ENCODE data around the gene EDEM3.
"Not testable (repeated sequence)": the region's sequence is repeated elsewhere in the genome, so short reads cannot be mapped to it uniquely, and the experiment has no call there.

The EDEM3 gene

GRCh38 chr1:184734980-184735379 lies 19.7 kb downstream of the EDEM3 start:
- no peak for DNase-seq

DNA sequence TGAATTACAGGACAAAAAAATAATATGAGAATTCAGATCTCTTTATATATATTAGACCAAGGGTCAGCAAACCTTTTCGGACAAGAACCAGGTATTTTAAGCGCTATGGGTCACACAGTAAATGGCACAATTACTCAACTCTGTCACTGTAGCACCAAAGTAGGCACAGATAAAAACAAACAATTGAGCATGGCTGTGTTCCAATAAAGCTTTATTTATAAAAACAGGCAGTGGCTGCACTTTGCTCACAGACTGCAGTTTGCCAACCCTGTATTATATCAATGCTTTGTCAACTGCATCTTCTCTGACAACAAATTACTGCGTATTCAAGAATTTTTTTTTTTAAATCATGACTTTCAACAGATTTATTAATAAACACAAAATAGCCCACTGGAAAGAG lies 29.8 kb downstream of the EDEM3 start:
- DNase-seq, result no peak

DNA sequence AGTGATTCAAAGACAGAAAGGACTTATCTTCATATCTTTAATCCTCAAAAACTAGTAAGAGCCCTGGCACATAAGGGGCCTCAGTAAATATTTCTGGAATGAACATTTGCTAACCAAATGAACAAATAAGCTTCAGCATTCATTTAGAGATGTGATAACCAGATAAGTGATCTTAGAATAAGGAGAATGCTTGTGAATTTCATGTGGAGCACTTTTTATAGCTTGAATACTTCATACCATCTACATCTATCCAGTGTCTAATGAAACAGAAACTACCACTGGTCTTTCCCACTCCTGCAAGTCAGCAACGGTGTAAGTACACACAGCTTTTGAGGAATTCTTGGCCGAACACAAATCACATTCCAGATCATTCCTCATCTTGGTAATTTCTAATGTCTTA lies 38.5 kb downstream of the EDEM3 start:
- no peak for DNase-seq

DNA sequence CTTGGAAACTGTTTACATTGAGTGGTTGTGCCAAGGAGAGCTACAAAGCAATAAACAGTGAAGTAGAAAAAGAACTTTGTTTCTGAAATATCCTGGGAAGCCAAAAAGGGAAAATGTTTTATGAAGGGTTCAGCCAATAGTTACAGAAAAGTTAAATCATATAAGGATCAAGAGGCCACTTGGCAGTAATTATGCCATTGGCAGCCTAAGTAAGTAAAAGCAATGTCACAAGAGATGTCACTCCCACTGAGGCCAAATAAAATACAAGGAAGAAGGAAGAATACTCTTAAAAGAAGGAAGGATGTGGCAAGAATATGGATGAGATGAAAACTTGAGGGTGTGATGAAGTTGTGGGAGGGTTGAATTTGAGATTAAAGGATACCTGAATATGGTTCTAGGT lies 45.2 kb downstream of the EDEM3 start:
- no peak for DNase-seq

DNA sequence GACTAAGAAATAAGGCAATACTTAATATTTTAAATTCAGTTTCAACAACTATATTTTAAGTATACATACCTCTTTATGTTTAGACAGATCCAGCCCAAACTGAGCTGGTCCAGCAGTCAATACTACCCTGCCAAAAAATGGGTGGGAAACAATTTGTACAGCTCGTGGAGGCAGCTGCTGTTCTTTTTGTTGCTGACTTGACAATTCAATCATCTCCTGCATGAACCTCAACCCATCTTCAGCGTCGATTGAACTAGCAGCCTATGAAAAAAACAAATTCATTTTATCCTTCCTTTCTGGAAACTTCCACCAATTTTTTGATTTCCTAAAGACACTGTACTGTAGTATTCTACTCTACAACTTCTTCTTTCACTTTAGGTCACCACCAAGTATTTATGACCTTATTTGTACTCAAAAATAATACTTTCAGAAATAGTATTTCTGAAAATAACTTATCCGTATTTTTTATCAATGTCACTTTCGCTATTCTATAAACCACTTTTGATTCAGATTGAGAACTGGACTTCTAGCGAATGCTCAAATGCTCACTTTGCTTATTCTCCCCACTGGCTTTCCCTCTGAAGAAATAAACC lies 46.5 kb downstream of the EDEM3 start:
- DNase-seq, result no peak

DNA sequence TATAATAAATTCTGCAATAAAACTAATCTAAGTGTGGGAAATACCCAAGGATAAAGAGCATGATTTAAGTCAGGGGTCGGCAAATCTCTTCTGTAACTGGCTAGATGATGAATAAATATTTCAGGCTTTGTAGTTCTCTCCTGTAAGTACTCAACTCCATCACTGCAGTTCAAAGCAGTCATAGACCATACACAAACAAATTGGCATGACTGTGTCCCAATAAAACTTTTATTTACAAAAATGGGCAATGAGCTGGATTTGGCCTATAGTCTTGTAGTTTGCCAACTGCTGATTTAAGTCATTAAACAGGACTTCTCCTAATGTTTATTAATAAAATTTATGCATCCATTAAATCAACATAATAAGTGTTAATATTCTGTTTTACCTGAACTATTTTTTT lies 49.4 kb downstream of the EDEM3 start:
- no peak for DNase-seq

DNA sequence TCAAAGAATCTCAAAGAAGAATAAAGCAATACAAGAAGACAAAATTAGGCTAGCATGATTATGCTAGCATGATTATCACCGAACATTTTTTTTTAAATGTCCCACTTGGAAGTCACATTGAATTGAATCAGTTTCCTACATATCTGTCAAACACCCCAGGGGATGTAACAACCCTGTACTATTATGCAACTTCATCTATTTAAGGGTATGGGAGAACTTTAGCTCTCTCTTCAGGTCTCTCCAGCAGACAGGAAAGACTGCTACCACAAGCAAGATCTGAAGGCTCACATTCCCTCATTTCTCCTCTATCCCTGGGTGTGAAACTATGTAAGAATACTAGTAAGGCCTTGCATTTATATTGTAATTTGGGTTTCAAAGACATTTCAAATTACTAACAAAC lies 52.8 kb downstream of the EDEM3 start:
- DNase-seq, result no peak

DNA sequence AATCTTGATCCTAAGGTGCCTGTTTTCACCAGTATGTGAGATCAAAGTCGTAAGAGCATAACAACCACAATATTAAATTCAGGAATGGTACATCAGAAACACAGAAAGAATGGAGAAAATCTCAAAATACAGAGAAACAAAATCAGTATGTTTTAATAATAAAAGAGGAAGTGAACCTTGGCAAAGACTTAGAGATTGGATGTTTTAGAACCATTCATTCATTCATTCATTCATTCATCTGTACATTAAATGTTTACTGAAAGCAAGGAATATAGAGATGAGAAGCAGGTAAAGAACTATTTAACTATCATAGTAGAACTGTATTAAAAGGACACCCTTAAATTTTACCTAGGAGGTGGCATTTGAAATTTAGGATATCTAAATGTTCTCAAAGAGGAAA lies 55.7 kb downstream of the EDEM3 start:
- no peak for DNase-seq

DNA sequence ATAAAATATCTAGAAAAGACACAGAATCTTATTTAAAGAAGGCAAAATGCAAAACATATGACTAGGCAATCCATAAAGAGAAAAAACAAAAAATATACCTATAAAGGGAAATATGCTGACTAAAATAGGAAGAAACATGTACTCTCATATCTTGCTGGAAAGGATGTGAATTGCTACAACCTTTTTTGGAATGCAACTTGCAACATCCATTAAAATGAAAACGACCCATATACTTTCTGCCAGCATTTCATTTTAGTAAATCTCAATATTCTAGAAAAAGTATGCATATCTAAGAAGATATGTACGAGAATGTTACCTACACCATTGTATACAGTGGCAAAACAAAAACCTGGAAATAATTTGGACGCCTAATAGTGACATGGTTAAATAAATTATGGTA lies 56.6 kb downstream of the EDEM3 start:
- DNase-seq, result no peak

DNA sequence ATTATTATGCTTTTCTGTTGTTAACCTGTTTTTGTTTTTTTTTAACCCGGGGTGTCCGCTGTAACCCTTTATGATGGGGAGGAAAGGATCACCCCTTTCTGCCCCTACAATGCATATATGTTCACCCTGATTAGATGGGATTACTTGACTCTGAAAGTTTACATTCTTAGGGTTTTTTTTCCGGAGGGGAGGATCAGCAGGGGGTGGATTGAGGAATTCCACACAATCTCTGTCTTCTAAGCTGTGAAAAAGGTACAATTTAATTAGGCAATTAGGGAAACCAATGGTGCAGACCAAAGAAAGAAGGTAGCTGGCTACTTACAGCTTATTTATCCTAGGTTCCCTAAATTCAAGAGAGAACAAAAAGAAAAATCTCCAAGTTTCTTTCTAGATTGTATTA lies 58.3 kb downstream of the EDEM3 start:
- DNase-seq, result no peak

GRCh38 chr1:184695023-184695422 lies 59.6 kb downstream of the EDEM3 start:
- no peak for DNase-seq

GRCh38 chr1:184693011-184693410 lies 61.6 kb downstream of the EDEM3 start:
- no peak for DNase-seq

DNA sequence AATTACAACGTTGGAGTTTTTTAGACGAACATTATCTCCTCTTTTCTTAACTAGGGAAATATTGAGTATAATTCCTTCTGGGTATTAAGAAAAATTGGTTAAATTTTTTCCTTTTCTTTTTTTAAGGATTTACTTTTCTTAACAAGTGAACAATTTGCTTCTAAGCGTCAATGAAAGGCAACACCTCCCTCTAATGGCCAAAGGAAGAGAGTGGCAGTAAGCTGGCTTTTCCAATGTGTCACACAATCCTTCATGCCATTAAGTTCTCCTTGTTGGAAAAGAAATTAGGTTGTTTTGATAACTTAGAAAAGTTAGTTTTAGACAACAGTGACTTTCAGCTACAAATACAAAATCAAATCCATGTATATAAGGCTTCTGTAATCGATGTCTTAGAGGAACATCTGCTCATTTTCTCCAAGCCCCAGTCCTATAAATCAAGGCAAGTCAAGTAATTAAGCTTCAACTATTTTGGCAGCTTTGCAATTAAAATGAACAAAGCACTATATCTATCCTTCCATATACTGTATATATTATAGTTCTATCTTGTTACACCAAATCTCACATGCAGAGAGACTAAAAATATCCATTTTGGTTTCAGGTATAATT lies 62.8 kb downstream of the EDEM3 start:
- DNase-seq, result no peak

DNA sequence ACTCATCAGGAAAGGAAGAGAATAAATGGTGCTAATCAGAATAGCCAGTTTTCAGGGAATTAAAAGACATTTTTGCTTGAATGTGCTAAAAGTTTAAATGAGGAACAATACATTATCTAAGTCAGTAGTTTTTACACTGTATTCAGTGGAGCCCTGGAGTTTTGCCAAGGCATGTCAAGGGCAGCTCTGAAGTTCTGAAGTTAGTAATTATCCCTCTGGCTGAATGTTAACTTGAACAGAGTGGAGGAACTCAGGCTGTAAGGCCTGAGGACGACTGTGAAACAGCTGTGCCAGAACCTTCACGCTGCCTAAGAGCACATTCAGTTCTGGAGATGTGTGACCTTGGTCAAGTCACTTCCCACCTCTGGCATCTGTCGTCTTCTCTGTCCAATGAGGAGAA lies 68.1 kb downstream of the EDEM3 start:
- no peak for DNase-seq

- DNase-seq, result no peak
These were observed 69.5 kb downstream of the EDEM3 start for GRCh38 chr1:184685116-184685515.

GRCh38 chr1:184684285-184685074 lies 70.2 kb downstream of the EDEM3 start:
- DNase-seq, result no peak

GRCh38 chr1:184682956-184683355 lies 71.7 kb downstream of the EDEM3 start:
- no peak for DNase-seq

DNA sequence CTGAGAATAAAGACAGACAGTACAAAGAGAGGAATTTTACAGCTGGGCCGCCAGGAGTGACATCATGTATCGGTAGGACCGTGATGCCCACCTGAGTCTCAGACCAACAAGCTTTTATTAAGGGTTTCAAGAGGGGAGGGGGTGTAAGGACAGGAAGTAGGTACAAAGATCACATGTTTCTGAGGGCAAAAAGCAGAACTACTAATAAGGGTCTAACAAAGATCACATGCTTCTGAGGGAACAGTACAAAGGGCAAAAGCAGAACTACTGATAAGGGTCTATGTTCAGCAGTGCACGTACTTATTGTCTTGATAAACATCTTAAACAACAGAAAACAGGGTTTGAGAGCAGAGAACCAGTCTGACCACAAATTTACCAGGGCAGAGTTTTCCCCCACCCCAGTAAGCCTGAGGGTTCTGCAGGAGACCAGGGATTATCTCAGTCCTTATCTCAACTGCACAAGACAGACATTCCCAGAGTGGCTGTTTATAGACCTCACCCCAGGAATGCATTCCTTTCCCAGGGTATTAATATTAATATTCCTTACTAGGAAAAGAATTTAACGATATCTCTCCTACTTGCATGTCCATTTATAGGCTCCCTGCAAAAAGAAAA lies 73.9 kb downstream of the EDEM3 start:
- DNase-seq, result not testable (repeated sequence)

DNA sequence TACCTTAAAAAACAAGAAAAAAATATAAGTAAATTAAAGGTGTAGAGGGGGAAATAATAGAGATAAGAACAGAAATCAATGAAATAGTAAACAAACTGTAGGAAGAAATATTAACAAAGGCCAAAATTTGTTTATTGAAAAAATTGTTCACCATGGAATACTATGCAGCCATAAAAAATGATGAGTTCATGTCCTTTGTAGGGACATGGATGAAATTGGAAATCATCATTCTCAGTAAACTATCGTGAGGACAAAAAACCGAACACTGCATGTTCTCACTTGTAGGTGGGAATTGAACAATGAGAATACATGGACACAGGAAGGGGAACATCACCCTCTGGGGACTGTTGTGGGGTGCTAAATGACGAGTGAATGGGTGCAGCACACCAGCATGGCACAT lies 75.2 kb downstream of the EDEM3 start:
- DNase-seq, result not testable (repeated sequence)

DNA sequence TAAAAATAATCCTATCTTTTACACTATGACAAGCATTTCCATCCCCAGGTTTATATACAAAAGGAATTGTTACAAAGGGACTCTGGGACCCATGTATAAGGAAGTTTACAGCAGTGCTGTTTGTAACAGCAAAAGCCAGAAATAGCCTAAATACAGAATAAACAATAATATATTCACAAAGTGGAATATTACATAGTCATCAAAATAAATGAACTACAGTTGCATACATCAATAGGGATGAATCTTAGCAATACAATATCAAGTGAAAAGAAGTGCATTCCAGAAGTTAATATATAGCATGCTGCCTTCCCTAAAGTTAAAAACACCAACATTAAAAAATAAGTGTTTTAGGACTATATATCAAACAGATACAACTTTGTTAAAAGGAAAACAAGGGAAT lies 77.3 kb downstream of the EDEM3 start:
- DNase-seq, result no peak

GRCh38 chr1:184673305-184673704 lies 81.4 kb downstream of the EDEM3 start:
- no peak for DNase-seq

DNA sequence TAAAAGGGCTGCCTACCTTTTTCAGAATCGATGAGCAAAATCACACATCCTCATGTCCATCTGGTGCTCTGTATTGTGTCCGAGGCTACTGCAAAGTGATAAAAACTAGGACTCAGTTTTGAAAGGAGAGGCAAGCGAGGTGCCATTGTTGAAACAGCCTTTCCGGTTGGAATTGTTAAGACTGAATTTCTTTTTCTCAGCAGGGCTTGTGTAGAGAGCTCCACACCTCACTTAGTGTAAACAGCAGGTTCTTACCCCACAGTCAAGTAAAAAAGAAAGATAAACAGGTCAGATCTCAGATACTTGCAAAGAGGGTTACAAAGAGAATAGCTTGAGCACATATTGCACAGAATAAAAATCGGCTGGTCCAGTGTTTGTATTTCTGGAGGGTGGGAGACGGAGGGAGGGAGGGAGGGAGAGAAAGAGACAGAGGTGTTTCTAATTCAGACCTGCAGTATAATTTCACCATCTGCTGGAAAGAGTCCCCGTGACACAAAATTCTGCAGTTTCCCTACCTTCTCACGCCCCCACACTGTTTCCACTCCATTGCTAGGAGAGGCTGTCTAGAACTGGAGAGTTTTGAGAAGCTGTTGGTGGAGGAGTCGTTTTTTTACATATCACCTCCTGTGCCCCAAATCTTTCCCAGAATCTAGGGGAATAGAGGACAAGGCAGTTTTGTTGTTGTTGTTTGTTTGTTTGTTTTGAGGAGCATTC lies 82.5 kb downstream of the EDEM3 start:
- DNase-seq, result no peak

DNA sequence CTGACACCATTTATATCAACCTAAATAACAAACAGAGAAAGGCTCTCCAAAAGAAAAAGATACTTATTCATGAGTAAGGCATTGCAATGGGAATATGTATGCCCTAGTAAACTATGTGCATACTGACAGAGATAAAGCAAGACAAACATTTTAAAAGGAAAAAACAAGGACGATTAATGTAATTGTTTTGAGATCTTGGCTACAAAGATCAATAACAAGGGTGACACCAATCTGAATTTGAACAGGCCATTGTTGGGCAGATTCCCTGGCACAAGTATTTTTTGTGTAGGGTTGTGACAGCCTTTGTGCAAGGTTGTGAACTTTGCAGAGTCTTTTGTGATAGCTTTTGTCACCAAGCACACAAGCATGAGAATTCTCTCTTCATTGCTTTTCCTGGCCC lies 85.3 kb downstream of the EDEM3 start:
- no peak for DNase-seq

Data from NCI-H1436 treated with DMSO at 0.1 percent for 48 hours (cell line).